Left forelimb (tissue), 1 donor: ENCODE results near the gene TFDP1.

ENCODE experiments used
- DNase-seq: peaks from one replicate; pipeline ENCODE4 v3.0.0-alpha.2; 2018; ENCODE audit warnings: low spot score

Gene TFDP1

GRCh38 chr13:113665597-113666328 lies 81.2 kb downstream of the TFDP1 start:
- peak; percentile 65 for DNase-seq

GRCh38 chr13:113666329-113666670 lies 81.7 kb downstream of the TFDP1 start:
- DNase-seq: peak; percentile 72

GRCh38 chr13:113666951-113667701 lies 82.6 kb downstream of the TFDP1 start, which contains the start of gene GRK1:
GRK1 (plus strand) TSS chr13:113667219; CDS start chr13:113667387, 168 bp downstream.
- DNase-seq: peak; percentile 51

GRCh38 chr13:113667771-113668490 lies 83.4 kb downstream of the TFDP1 start:
- DNase-seq: peak; percentile 58

GRCh38 chr13:113668491-113668971 lies 84.0 kb downstream of the TFDP1 start:
- no peak for DNase-seq

- DNase-seq: peak; percentile 48
These were observed 84.7 kb downstream of the TFDP1 start for GRCh38 chr13:113669231-113669754.

DNA sequence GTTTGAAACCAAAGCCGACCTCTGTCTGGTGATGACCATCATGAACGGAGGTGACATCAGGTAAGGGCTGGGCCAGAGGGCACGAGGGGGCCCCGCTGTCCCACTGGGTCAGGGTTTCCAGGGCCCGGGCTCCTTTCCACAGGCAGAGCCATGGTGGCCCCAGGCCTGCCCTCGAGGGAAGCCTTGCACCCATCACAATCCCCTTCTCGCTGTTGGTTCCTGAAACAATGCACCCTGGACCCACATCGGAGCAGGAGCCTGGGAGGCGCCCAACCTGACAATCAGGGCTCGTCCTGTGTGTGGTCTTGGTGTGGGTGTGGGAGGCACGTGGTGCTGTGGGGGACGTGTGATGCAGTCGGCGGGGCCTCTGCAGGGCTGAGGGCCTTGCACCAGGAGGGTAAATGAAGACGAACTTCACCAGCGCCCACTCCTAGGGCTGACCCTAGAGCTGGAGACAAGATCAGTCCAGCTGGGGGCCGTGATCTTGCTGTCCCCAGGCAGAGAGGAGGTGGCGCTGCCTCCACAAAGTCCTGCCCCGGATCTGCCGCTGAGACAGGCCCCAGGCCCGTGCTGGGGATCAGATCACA lies 85.3 kb downstream of the TFDP1 start:
- peak; percentile 59 for DNase-seq

GRCh38 chr13:113670541-113670940 lies 86.0 kb downstream of the TFDP1 start:
- DNase-seq: peak; percentile 36

DNA sequence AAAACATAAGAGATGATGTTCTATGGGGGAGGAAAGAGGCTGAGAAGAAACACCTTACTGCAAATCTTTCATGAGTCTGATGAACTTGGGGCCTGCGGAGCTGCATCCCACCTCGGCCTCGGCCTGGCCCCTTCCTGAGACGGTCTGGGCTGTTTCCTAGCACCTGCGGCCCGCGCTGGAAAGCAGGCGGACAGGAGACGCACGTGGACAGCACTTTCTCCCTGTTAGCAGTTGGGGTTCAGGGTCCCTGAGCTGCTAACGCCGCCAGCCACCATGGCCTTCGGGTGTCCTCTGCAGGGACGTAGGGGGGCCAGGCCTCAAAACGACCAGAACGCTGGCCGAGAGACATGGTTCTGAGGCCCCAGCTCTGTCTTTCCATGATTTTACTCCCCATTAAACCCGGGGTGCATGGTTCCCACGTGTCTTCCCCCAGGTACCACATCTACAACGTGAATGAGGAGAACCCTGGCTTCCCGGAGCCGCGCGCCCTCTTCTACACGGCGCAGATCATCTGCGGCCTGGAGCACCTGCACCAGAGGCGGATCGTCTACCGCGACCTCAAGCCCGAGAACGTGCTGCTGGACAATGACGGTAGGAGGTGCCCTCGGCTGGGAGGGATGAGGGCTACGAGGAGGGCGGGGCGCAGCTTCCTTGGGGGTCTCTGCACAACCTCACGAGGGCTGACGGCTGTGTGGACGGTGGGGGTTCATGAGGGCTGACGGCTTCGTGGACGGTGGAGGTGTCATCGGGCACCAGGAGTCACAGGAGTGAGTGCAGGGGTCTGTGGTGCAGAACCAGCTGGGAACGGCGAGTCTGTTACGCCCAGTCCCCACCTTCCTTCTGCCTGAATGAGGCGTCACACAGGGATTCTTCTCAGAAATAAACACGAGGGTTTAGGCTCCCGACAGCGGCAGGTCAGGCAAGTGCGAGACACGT lies 86.8 kb downstream of the TFDP1 start:
- DNase-seq: peak; percentile 58

DNA sequence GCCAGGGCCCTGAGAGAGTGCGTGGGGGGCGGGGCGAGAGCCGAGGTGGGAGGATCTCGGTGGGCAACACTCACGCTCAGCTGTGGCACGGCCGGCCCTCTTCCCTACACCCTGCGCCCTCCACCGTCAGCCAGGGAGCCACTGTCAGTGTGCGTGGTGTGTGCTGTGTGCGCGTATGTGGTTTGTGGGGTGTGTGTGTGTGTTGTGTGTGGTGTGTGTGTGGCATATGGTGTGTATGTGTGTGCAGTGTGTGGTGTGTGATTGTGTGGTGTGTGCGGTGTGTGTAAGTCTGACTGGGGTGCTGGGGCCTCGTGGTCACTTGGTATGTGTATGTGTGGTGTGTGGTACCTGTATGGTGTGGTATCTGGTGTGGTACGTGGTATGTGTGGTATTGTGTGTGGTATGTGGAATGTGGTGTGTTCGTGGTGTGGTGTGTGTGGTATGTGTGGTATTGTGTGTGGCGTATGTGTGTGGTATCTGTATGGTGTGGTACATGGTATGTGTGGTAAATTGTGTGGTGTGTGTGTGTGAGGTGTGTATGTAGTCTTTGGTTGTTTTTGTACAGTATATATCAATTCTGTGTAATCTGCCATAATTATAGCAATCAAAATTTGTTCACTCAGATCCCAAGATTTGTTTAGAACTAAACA lies 87.6 kb downstream of the TFDP1 start:
- DNase-seq: peak; percentile 53
